IMR-90 (cell line): ENCODE results near the gene LRRC3C. TPM values are rescaled to one million over a fixed set of nuclear protein-coding genes. Genes with fewer than 3 reads are reported as not detected.

Experiments used
- ATAC-seq: fragments of 200-7000 bp; cut with Tn5 transposase; 2 replicates; pipeline ENCODE4 v1.9.1; 2020; ENCODE audit warnings: low read depth, mild to moderate bottlenecking, moderate library complexity
- BruUV-seq: library from RNA; stranded (reverse); fragments of 400-500 nt; replicated peaks from 2 replicates; lab custom pipeline; 2021; lab: Mats Ljungman, UMichigan
- CTCF ChIA-PET: fragments of 300-600 bp; formaldehyde crosslinking; extraction: SDS; loops from one replicate; lab custom pipeline; 2021; ENCODE audit warnings: antibody characterized with exemption; lab: Yijun Ruan, JAX
- POLR2A ChIA-PET: fragments of 300-600 bp; sonication (Branson Sonifier 250); formaldehyde crosslinking; loops from one replicate; lab custom pipeline; 2022; ENCODE audit warnings: antibody characterized with exemption; ENCODE audit not compliant: unreplicated experiment; lab: Charles Lee
- DNase-seq: peaks from one replicate; pipeline ENCODE4 v3.0.0; 2013
- H2AFZ ChIP-seq: replicated peaks from 2 replicates; pipeline ENCODE3; 2013; ENCODE audit warnings: low read length, mild to moderate bottlenecking; ENCODE audit not compliant: poor library complexity
- H2AK5ac ChIP-seq: 2 replicates; pipeline ENCODE4 v1.6.1; 2013; ENCODE audit warnings: low read depth, low read length, inconsistent platforms
- H2AK9ac ChIP-seq: replicated peaks from 2 replicates; pipeline ENCODE3; 2013; ENCODE audit warnings: mild to moderate bottlenecking, low read depth, low read length, moderate library complexity; ENCODE audit not compliant: poor library complexity
- H2BK120ac ChIP-seq: 2 replicates; pipeline ENCODE4 v1.6.1; 2013; ENCODE audit warnings: low read depth, low read length, inconsistent platforms
- H2BK15ac ChIP-seq: 3 replicates; pipeline ENCODE4 v1.6.1; 2013; ENCODE audit warnings: low read depth, low read length, inconsistent platforms
- H2BK20ac ChIP-seq: 2 replicates; pipeline ENCODE4 v1.6.1; 2013; ENCODE audit warnings: low read depth, mild to moderate bottlenecking, inconsistent platforms, low read length, moderate library complexity
- H2BK5ac ChIP-seq: 2 replicates; pipeline ENCODE4 v1.6.1; 2013; ENCODE audit warnings: mild to moderate bottlenecking, low read depth, low read length, inconsistent platforms; ENCODE audit not compliant: poor library complexity, severe bottlenecking
- H3K14ac ChIP-seq: replicated peaks from 2 replicates; pipeline ENCODE4 v1.6.1; 2013; ENCODE audit warnings: low read depth, low read length, inconsistent platforms
- H3K18ac ChIP-seq: 2 replicates; pipeline ENCODE4 v1.6.1; 2013; ENCODE audit warnings: low read depth, low read length, control low read depth
- H3K23ac ChIP-seq: 2 replicates; pipeline ENCODE4 v1.6.1; 2013; ENCODE audit warnings: low read depth, low read length, inconsistent platforms
- H3K27ac ChIP-seq: 2 replicates; pipeline ENCODE4 v1.5.1; 2013; ENCODE audit warnings: mild to moderate bottlenecking, control low read depth, low read length; ENCODE audit not compliant: insufficient read depth
- H3K27me3 ChIP-seq: 2 replicates; pipeline ENCODE4 v1.6.1; 2013; ENCODE audit warnings: low read length; ENCODE audit not compliant: control insufficient read depth, insufficient read depth
- H3K36me3 ChIP-seq: 2 replicates; pipeline ENCODE4 v1.6.1; 2013; ENCODE audit warnings: low read length, mixed read lengths; ENCODE audit not compliant: control insufficient read depth, insufficient read depth
- H3K4ac ChIP-seq: 2 replicates; pipeline ENCODE4 v1.6.1; 2013; ENCODE audit warnings: low read depth, low read length, inconsistent platforms
- H3K4me1 ChIP-seq: 2 replicates; pipeline ENCODE4 v1.6.1; 2013; ENCODE audit warnings: low read length, mixed read lengths; ENCODE audit not compliant: control insufficient read depth, insufficient read depth
- H3K4me2 ChIP-seq: 2 replicates; pipeline ENCODE4 v1.6.1; 2013; ENCODE audit warnings: low read depth, mild to moderate bottlenecking, control low read depth, low read length, moderate library complexity
- H3K4me3 ChIP-seq: 2 replicates; pipeline ENCODE4 v1.5.1; 2013; ENCODE audit warnings: low read depth, mild to moderate bottlenecking, control low read depth, low read length, moderate library complexity; ENCODE audit not compliant: insufficient read depth
- H3K56ac ChIP-seq: 2 replicates; pipeline ENCODE4 v1.6.1; 2013; ENCODE audit warnings: low read length, inconsistent platforms; ENCODE audit not compliant: insufficient read depth; ENCODE audit errors: extremely low read depth
- H3K79me1 ChIP-seq, 2 experiments: 2 replicates each; pipeline ENCODE4 v1.6.1; 2013; ENCODE audit warnings: low read length in 2 of 2, inconsistent platforms in 1 of 2, low read depth in 1 of 2
- H3K9ac ChIP-seq: 2 replicates; pipeline ENCODE4 v1.6.1; 2013; ENCODE audit warnings: low read depth, low read length, control low read depth
- H3K9me1 ChIP-seq: 2 replicates; pipeline ENCODE4 v1.6.1; 2013; ENCODE audit warnings: low read length, inconsistent platforms; ENCODE audit not compliant: insufficient read depth
- H3K9me3 ChIP-seq: 2 replicates; pipeline ENCODE4 v1.6.1; 2013; ENCODE audit warnings: low read length; ENCODE audit not compliant: control insufficient read depth, insufficient read depth
- H4K20me1 ChIP-seq: 2 replicates; pipeline ENCODE4 v1.6.1; 2013; ENCODE audit warnings: low read length, inconsistent platforms; ENCODE audit not compliant: insufficient read depth
- H4K5ac ChIP-seq: 2 replicates; pipeline ENCODE4 v1.6.1; 2013; ENCODE audit warnings: mild to moderate bottlenecking, low read depth, low read length, control low read depth
- H4K8ac ChIP-seq, 2 experiments: 2 replicates each; pipeline ENCODE4 v1.6.1; 2013; ENCODE audit warnings: low read depth in 2 of 2, low read length in 2 of 2, control low read depth in 1 of 2, inconsistent platforms in 1 of 2
- H4K91ac ChIP-seq: 2 replicates; pipeline ENCODE4 v1.6.1; 2013; ENCODE audit warnings: low read depth, low read length, inconsistent platforms; ENCODE audit not compliant: insufficient read depth
- MAFK ChIP-seq: IDR thresholded peaks from 2 replicates; pipeline ENCODE4 v1.6.1; 2012; ENCODE audit warnings: low read depth, low read length, improper control_type of control experiment
- MXI1 ChIP-seq: IDR thresholded peaks from 2 replicates; pipeline ENCODE4 v1.6.1; 2012; ENCODE audit warnings: low read depth, mild to moderate bottlenecking, low read length, moderate library complexity, borderline replicate concordance
- NFE2L2 ChIP-seq: fragments of 150-350 bp; IDR thresholded peaks from 2 replicates; pipeline ENCODE4 v1.6.1; 2016; ENCODE audit warnings: low read depth, mild to moderate bottlenecking, low read length
- POLR2A ChIP-seq: IDR thresholded peaks from 2 replicates; pipeline ENCODE4 v1.6.1; 2012; ENCODE audit warnings: mild to moderate bottlenecking, low read depth, low read length
- RAD21 ChIP-seq: IDR thresholded peaks from 2 replicates; pipeline ENCODE4 v1.6.1; 2012; ENCODE audit warnings: low read length, improper control_type of control experiment
- WGBS, 2 experiments: methylation state at CpG; one replicate each; pipeline versions ENCODE4 v1.1.5 to v1.1.7; 2013; ENCODE audit warnings: missing lambda C conversion rate in 2 of 2; ENCODE audit not compliant: insufficient read length in 1 of 2; ENCODE audit errors: extremely low coverage in 2 of 2; 5-methylcytosine and 5-hydroxymethylcytosine counted together
- dilution Hi-C: fragments of 300-500 bp; cut with HindIII; formaldehyde crosslinking; loops from one replicate; pipeline ENCODE4 v1.14.3; 2018; ENCODE audit warnings: low sequenced_read_pairs; ENCODE audit not compliant: unreplicated experiment
- in situ Hi-C: fragments of 300-500 bp; cut with MboI; formaldehyde crosslinking; loops from 3 replicates; pipeline ENCODE4 v1.14.3; 2019; ENCODE audit warnings: low sequenced_read_pairs, inconsistent platforms, mixed read lengths
- intact Hi-C: fragments of 100-400 bp; cut with micrococcal nuclease; formaldehyde crosslinking; loops from 2 replicates; pipeline ENCODE4 v1.10.0; 2022
- polyA plus RNA-seq, 3 experiments: library from polyadenylated mRNA; depleted of rRNA; stranded (reverse); fragments of >200 nt; gene quantifications; 2 replicates each; pipeline ENCODE4 v1.2.3, GENCODE V29; 2012; ENCODE audit warnings: low replicate concordance in 1 of 3
- total RNA-seq: library from RNA; depleted of rRNA; stranded (reverse); fragments of >200 nt; gene quantifications from 2 replicates; pipeline ENCODE4 v1.2.3, GENCODE V29; 2012
- TF ChIP-seq, protein P1 (sequence below): conservative IDR thresholded peaks from 2 replicates; pipeline ENCODE4 v1.5.1; 2012; ENCODE audit warnings: mild to moderate bottlenecking, low read depth, low read length, improper control_type of control experiment

LRRC3C gene
- total and polyA plus RNA-seq, 2 of the 4 experiments (the other 2 are of a cell fraction): not detected

DNA sequence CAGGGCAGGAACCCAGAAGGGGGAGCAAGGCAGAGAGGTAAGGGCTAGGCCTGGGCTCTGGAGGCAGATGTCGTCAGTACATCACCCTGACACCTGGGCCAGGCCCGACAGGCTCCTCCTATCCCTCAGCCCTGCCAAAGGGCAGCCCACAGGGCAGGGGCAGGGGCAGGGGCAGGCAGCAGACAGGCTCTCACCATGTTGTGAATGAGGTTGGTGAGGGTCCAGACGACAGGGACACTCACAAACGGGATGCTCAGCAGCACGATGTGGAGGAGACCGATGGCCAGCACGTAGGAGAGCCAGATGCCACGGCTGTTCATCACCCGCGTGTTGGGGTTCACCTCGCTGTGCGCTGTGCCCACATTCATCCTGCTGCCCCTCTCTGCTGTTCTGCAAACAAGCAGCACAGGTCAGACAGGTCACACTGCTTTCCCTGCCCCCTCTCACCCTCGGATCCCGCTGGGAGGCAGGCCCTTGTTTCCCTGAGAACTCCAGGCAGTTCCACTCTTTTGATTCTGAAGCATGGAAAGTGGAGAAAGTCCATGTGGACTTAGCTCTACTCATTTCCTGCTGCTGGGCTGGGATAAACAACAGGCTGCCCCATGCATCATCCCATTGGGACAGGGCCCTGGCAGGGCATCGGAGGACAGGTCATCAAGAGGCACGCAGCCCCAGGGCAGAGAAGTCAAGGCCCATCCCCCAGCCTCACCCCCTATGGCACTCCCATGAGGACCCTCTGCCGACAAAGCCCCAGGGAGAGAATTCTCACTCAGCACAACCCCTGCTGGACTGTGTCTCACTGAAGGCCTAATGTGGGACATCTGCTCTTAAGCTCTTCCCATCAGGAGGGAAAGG is 3.5 kb upstream of the LRRC3C start:
- ChIA-PET CTCF (interaction anchor here (1.3 kb wide), 1 partner anchor 9 kb away, joined by 6 read pairs; no protein-coding TSS in a partner anchor), POLR2A (no interaction called here)
- H3K36me3 ChIP-seq: peaks cover 42% of the 10 kb centered on the region
- no TSS peak for BruUV-seq
- H2AK9ac ChIP-seq: peak overlapping the region; percentile 29
- peak overlapping the region; percentile 37; the same call in 1 of the 2 replicates for H2BK120ac ChIP-seq
- peak overlapping the region; percentile 39; the same call in 1 of the 2 replicates for H3K14ac ChIP-seq
- peak overlapping the region; percentile 50; the same call in 1 of the 3 replicates for H2BK15ac ChIP-seq
- H3K4me2 ChIP-seq: peak overlapping the region; percentile 48; the same call in 1 of the 2 replicates
- dilution Hi-C loops (no loop called here), intact Hi-C loops (no loop called here), in situ Hi-C loops (no loop called here)
- H2BK20ac ChIP-seq: 0 out of 2 replicates have a peak overlapping the region, but pooled peaks have one; percentile 24
- peak overlapping the region; percentile 74 for H2AK5ac ChIP-seq
- peaks cover 36% of the 10 kb centered on the region for H3K4me1 ChIP-seq
- H3K9ac ChIP-seq: no peak overlapping the region
- peak overlapping the region; percentile 13; the same call in 1 of the 2 replicates for H4K5ac ChIP-seq
- DNase-seq (peak; percentile 49), ATAC-seq (no peak)
- H3K4me3 ChIP-seq: no peak overlapping the region
- no peak overlapping the region for H3K56ac ChIP-seq
- no peaks in the 10 kb centered on the region for H3K27me3 ChIP-seq
- no peak overlapping the region for H3K18ac ChIP-seq
- peak overlapping the region; percentile 62 for H3K4ac ChIP-seq
- H2AFZ ChIP-seq: peak overlapping the region; percentile 40
- TF ChIP-seq RAD21: no peak
- no peak for TF ChIP-seq NFE2L2
- no peak for TF ChIP-seq MAFK
- peak; percentile 83 for TF ChIP-seq MXI1
- TF ChIP-seq POLR2A: no peak
- TF ChIP-seq, protein P1, sequence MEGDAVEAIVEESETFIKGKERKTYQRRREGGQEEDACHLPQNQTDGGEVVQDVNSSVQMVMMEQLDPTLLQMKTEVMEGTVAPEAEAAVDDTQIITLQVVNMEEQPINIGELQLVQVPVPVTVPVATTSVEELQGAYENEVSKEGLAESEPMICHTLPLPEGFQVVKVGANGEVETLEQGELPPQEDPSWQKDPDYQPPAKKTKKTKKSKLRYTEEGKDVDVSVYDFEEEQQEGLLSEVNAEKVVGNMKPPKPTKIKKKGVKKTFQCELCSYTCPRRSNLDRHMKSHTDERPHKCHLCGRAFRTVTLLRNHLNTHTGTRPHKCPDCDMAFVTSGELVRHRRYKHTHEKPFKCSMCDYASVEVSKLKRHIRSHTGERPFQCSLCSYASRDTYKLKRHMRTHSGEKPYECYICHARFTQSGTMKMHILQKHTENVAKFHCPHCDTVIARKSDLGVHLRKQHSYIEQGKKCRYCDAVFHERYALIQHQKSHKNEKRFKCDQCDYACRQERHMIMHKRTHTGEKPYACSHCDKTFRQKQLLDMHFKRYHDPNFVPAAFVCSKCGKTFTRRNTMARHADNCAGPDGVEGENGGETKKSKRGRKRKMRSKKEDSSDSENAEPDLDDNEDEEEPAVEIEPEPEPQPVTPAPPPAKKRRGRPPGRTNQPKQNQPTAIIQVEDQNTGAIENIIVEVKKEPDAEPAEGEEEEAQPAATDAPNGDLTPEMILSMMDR: 0 out of 2 replicates have a peak, but pooled peaks have one; percentile 13
- H3K27ac ChIP-seq: peak overlapping the region; percentile 64
- 80% methylated on average over 9 of the region's 17 CpGs; no CpG with 5 or more reads in 1 of the 2 experiments for WGBS, 2 experiments
- peak overlapping the region in 1 of 2 experiments; percentile 9; a peak in 1 of 4 replicates for H4K8ac ChIP-seq
- peak overlapping the region; percentile 49; the same call in 1 of the 2 replicates for H3K23ac ChIP-seq
- no peaks in the 10 kb centered on the region for H3K9me3 ChIP-seq
- H4K20me1 ChIP-seq: peaks cover 47% of the 10 kb centered on the region
- no peak overlapping the region; the same call in 1 of the 2 replicates for H4K91ac ChIP-seq
- H3K79me1 ChIP-seq: peaks cover 9 to 66% of the 10 kb centered on the region in 2 experiments; a peak in 3 of 4 replicates
- peaks cover 28% of the 10 kb centered on the region for H3K9me1 ChIP-seq
- peak overlapping the region; percentile 69 for H2BK5ac ChIP-seq
